SJCRH30 (cell line): ENCODE results near the gene RRP1B. TPM values are rescaled to one million over a fixed set of nuclear protein-coding genes. Genes with fewer than 3 reads are reported as not detected.
A peak's percentile ranks its signal among the peaks of the same experiment; 100 is the strongest.

Source experiments
- DNase-seq, 2 experiments: peaks; one replicate each; pipeline ENCODE4 v3.0.0-alpha.2; 2015 to 2020
- H3K27ac ChIP-seq: fragments of 250-450 bp; sonication (Bioruptor Pico); 2 replicates; pipeline ENCODE4 v1.5.1; 2020; ENCODE audit warnings: mild to moderate bottlenecking, moderate library complexity
- H3K27me3 ChIP-seq: fragments of 250-450 bp; sonication (Bioruptor Pico); 2 replicates; pipeline ENCODE4 v1.5.1; 2020; ENCODE audit warnings: mild to moderate bottlenecking, moderate library complexity
- H3K36me3 ChIP-seq: fragments of 250-450 bp; sonication (Bioruptor Pico); 2 replicates; pipeline ENCODE4 v1.5.1; 2020; ENCODE audit warnings: mild to moderate bottlenecking, moderate library complexity
- H3K4me1 ChIP-seq: fragments of 250-450 bp; sonication (Bioruptor Pico); 2 replicates; pipeline ENCODE4 v1.5.1; 2020; ENCODE audit warnings: mild to moderate bottlenecking, moderate library complexity
- H3K4me3 ChIP-seq: fragments of 250-450 bp; sonication (Bioruptor Pico); 2 replicates; pipeline ENCODE4 v1.5.1; 2020; ENCODE audit warnings: mild to moderate bottlenecking, moderate library complexity
- H3K9me3 ChIP-seq: fragments of 250-450 bp; sonication (Bioruptor Pico); replicated peaks from 2 replicates; pipeline ENCODE4 v1.5.1; 2020; ENCODE audit warnings: mild to moderate bottlenecking, moderate library complexity
- total RNA-seq: library from RNA; depleted of rRNA; stranded (reverse); fragments of >200 nt; shearing (Covaris generic); gene quantifications from 2 replicates; pipeline ENCODE4 v1.2.3, GENCODE V29; 2014

RRP1B gene
- total RNA-seq, 1 experiment from 2014 or later: 82.8 TPM

- Histone ChIP-seq H3K27ac (no peak overlapping the region), H3K4me3 (no peak overlapping the region), H3K9me3 (no peaks in the 10 kb centered on the region), H3K4me1 (no peaks in the 10 kb centered on the region), H3K36me3 (no peaks in the 10 kb centered on the region), H3K27me3 (no peaks in the 10 kb centered on the region)
- DNase-seq: no peak
These were observed 27.8 kb upstream of the RRP1B start for GRCh38 chr21:43631411-43632107.

DNA sequence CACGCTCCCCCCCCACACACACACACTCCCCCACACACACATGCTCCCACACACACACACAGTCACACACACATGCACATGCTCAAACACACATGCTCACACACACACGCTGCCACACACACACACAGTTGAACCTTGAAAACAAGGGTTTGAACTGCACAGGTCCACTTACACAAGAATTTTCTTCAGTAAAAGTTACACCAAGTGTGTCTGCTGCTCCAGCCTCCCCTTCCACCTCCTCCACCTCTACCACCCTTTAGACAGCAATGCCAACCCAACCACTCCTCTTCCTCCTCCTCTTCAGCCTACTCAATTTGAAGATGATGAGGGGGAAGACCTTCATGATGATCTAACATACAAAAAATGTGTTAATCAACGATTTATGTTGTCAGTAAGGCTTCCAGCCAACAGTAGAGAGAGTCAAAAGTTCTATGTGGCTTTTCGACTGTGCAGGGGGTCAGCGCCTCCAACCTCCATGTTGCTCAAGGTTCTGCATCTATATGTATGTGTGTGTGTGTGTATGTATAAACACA lies 26.9 kb upstream of the RRP1B start:
- H3K27me3 ChIP-seq: no peaks in the 10 kb centered on the region
- no peak overlapping the region for H3K4me3 ChIP-seq
- no peaks in the 10 kb centered on the region for H3K36me3 ChIP-seq
- no peak for DNase-seq
- H3K9me3 ChIP-seq: no peaks in the 10 kb centered on the region
- H3K27ac ChIP-seq: no peak overlapping the region
- no peaks in the 10 kb centered on the region for H3K4me1 ChIP-seq

GRCh38 chr21:43634618-43635017 lies 24.7 kb upstream of the RRP1B start:
- Histone ChIP-seq H3K27ac (no peak overlapping the region), H3K27me3 (no peaks in the 10 kb centered on the region), H3K4me1 (no peaks in the 10 kb centered on the region), H3K4me3 (no peak overlapping the region), H3K9me3 (no peaks in the 10 kb centered on the region), H3K36me3 (no peaks in the 10 kb centered on the region)
- DNase-seq: no peak

DNA sequence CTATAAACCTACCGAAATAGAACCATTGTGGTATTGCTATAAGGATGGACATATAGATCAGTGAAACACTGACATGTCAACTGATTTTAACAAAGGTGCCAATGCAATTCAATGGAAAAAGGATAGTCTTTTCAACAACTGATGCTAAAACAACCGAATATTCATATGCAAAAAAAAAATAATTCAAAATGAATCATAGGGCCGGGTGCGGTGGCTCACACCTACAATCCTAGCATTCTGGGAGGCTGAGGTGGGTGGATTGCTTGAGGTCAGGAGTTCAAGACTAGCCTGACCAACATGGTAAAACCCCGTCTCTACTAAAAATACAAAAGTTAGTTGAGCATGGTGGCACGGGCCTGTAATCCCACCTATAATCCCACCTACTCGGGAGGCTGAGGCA lies 23.9 kb upstream of the RRP1B start:
- H3K9me3 ChIP-seq: no peaks in the 10 kb centered on the region; the same call in 1 of the 2 replicates
- no peaks in the 10 kb centered on the region for H3K27me3 ChIP-seq
- H3K4me3 ChIP-seq: no peak overlapping the region
- H3K27ac ChIP-seq: no peak overlapping the region
- H3K4me1 ChIP-seq: no peaks in the 10 kb centered on the region
- no peaks in the 10 kb centered on the region for H3K36me3 ChIP-seq
- DNase-seq: no peak

DNA sequence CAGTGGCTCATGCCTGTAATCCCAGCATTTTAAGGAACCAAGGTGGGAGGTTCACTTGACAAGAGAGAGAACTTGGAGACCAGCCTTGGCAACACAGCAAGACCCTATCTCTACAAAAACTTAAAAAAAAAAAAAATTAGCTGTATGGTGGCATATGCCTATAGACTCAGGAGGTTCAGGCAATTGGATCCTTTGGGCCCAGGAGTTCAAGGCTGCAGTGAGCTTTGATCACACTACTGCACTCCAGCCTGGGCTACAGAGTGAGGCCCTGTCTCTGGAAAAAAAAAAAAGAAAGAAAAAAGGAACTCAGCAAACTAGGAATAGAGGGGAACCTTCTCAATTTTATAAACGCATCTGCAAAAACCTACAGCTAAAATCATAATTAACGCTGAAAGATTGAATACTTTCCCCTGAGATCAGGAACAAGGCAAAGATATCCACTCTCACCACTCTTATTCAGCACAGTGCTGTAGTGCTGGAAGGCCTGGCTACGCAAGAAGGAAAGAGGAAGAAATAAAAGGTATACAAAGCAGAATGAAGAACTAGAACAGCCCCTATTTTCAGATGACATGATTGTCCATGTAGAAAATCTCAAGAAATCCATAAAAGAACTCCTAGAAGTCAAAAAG lies 21.7 kb upstream of the RRP1B start:
- Histone ChIP-seq H3K9me3 (no peaks in the 10 kb centered on the region; the same call in 1 of the 2 replicates), H3K4me1 (no peaks in the 10 kb centered on the region), H3K27ac (no peak overlapping the region), H3K36me3 (no peaks in the 10 kb centered on the region), H3K27me3 (no peaks in the 10 kb centered on the region), H3K4me3 (no peak overlapping the region)
- no peak for DNase-seq

GRCh38 chr21:43639470-43640353 lies 19.6 kb upstream of the RRP1B start:
- no peak overlapping the region for H3K4me3 ChIP-seq
- H3K36me3 ChIP-seq: no peaks in the 10 kb centered on the region
- no peaks in the 10 kb centered on the region; the same call in none of the 2 replicates for H3K4me1 ChIP-seq
- no peak for DNase-seq
- H3K9me3 ChIP-seq: no peaks in the 10 kb centered on the region; the same call in 1 of the 2 replicates
- H3K27ac ChIP-seq: no peak overlapping the region
- no peaks in the 10 kb centered on the region for H3K27me3 ChIP-seq

- no peaks in the 10 kb centered on the region; the same call in 1 of the 2 replicates for H3K9me3 ChIP-seq
- H3K27me3 ChIP-seq: no peaks in the 10 kb centered on the region
- H3K27ac ChIP-seq: no peak overlapping the region
- H3K36me3 ChIP-seq: no peaks in the 10 kb centered on the region
- no peak for DNase-seq
- peaks cover 7% of the 10 kb centered on the region for H3K4me1 ChIP-seq
- H3K4me3 ChIP-seq: no peak overlapping the region
These were observed 19.0 kb upstream of the RRP1B start for GRCh38 chr21:43640400-43640799.

DNA sequence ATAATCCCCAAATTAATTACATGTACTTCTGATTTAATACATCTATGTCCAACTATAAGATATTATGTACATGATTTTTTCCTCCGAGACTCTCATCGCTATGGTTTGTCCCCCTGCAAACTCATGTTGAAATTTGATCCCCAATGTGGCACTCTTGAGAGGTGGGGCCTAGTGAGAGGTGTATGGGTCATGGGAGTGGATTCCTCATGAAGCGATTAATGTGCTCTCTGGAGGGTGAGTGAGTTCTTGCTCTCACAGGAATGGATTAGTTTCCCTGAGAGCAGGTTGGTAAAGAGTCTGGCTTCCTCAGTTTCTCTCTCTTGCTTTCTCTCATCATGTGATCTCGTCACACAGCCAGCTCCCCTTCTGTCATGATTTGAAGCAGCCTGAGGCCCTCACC lies 16.2 kb upstream of the RRP1B start:
- H3K4me3 ChIP-seq: no peak overlapping the region
- H3K36me3 ChIP-seq: no peaks in the 10 kb centered on the region
- H3K4me1 ChIP-seq: peaks cover 16% of the 10 kb centered on the region
- H3K27ac ChIP-seq: no peak overlapping the region
- no peaks in the 10 kb centered on the region for H3K27me3 ChIP-seq
- no peaks in the 10 kb centered on the region; the same call in 1 of the 2 replicates for H3K9me3 ChIP-seq
- DNase-seq: peak in 1 of 2 experiments; percentile 27

DNA sequence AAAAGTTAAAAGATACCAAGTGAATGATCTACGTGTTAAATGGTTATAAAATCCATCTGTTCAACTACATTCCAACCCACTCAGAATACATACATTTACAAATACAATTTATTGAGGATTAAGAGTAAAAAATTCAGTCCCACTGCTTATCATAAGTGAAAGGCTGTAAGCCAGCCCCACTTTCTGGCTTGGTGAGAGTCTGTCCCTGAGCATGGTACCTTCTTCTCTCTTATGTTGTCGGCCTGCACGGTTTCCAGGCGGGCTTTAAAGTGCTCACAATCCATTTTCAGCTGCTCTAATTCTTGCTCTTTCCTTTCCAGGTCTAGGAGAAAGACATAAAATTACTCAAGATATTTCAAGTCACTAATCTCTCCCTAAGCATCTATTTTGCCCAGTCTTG lies 15.3 kb upstream of the RRP1B start:
- DNase-seq: no peak
- H3K4me3 ChIP-seq: no peak overlapping the region
- H3K27me3 ChIP-seq: no peaks in the 10 kb centered on the region
- no peak overlapping the region for H3K27ac ChIP-seq
- H3K36me3 ChIP-seq: no peaks in the 10 kb centered on the region
- H3K9me3 ChIP-seq: no peaks in the 10 kb centered on the region; the same call in 1 of the 2 replicates
- H3K4me1 ChIP-seq: peaks cover 16% of the 10 kb centered on the region

GRCh38 chr21:43644609-43645008 lies 14.8 kb upstream of the RRP1B start:
- Histone ChIP-seq H3K9me3 (no peaks in the 10 kb centered on the region; the same call in 1 of the 2 replicates), H3K27ac (no peak overlapping the region), H3K36me3 (no peaks in the 10 kb centered on the region), H3K4me1 (peaks cover 16% of the 10 kb centered on the region), H3K27me3 (no peaks in the 10 kb centered on the region), H3K4me3 (no peak overlapping the region)
- DNase-seq: no peak

DNA sequence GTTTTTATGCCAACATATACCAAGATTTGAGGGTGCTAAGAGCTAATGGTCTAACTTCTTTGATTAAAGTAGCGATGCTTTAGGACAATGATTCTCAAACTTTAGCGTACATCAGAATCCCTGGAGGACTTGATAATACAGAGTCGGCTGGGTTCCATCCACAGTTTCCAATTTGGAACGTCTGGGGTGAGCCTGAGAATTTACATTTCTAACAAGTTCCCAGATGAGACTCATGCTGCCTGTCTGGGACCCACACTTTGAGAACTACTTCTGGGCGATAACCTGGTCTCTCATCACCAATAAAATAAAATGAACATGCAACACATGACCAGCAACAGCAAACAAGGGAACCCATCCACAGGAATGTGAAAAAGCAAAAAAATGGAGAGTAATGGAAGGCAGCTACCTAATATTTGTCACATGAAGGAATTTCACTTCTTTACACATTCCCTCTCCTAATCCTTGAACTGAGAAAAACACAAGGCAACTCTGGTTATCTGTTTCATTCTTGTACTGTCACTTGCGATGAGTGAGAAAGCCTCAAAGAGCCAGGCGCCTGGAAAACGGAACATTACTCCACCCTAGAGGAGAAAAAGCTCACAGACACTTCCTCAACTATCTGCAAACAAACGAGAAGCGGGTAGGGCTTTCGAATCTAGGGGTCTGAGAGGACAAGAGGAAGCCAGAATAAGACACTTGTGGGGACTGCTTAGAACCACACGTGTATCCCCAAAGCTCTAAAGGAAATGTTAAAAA lies 14.0 kb upstream of the RRP1B start:
- Histone ChIP-seq H3K36me3 (no peaks in the 10 kb centered on the region), H3K4me3 (no peak overlapping the region), H3K27me3 (no peaks in the 10 kb centered on the region), H3K27ac (peak overlapping the region; percentile 1; the same call in 1 of the 2 replicates), H3K9me3 (no peaks in the 10 kb centered on the region; the same call in 1 of the 2 replicates), H3K4me1 (peaks cover 16% of the 10 kb centered on the region)
- DNase-seq: peak; percentile 70 to 86

DNA sequence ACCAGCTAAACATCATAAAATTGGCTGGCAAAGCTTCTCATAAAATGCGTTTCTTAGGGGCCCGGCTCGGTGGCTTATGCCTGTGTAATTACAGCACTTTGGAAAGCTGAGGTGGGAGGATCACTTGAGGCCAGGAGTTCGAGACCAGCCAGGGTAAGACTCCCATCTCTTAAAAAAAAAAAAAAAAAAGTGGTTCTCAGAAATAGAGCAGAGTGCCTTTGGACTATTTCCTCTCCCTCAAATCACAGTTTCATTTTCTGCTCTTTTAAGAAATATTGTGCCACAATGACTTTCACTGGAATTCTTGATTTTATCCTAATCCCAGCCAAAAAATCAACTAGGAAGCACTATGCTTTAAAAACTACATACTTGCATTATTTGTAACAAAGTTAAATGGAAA lies 13.4 kb upstream of the RRP1B start:
- H3K27me3 ChIP-seq: no peaks in the 10 kb centered on the region
- H3K27ac ChIP-seq: peak overlapping the region; percentile 1; the same call in 1 of the 2 replicates

GRCh38 chr21:43646550-43647260 lies 12.7 kb upstream of the RRP1B start:
- H3K9me3 ChIP-seq: no peaks in the 10 kb centered on the region
- peaks cover 16% of the 10 kb centered on the region for H3K4me1 ChIP-seq
- peak; percentile 93 to 97 for DNase-seq
- no peak overlapping the region for H3K4me3 ChIP-seq
- no peaks in the 10 kb centered on the region for H3K27me3 ChIP-seq
- H3K27ac ChIP-seq: no peak overlapping the region; the same call in 1 of the 2 replicates
- no peaks in the 10 kb centered on the region for H3K36me3 ChIP-seq

More for the DNA sequence above, 13.4 kb upstream of the RRP1B start:
- no peaks in the 10 kb centered on the region for H3K36me3 ChIP-seq
- no peak for DNase-seq
- no peak overlapping the region for H3K4me3 ChIP-seq
- no peaks in the 10 kb centered on the region for H3K9me3 ChIP-seq
- H3K4me1 ChIP-seq: peaks cover 16% of the 10 kb centered on the region
